Upper lobe of right lung (tissue), 1 donor: Measurements from ENCODE around the gene PPP1CB. TPM values are rescaled to one million over a fixed set of nuclear protein-coding genes. Genes with fewer than 3 reads are reported as not detected.

Source experiments
- ATAC-seq: fragments of 200-7000 bp; cut with Tn5 transposase; one replicate; pipeline ENCODE4 v1.9.1; 2020; ENCODE audit warnings: mild to moderate bottlenecking, moderate library complexity
- DNase-seq: peaks from one replicate; pipeline ENCODE4 v3.0.0-alpha.2; 2020
- H3K27ac ChIP-seq: fragments of 200-600 bp; one replicate; pipeline ENCODE4 v1.8.0; 2022
- H3K27me3 ChIP-seq: fragments of 200-600 bp; one replicate; pipeline ENCODE4 v1.8.0; 2022; ENCODE audit warnings: mild to moderate bottlenecking
- H3K36me3 ChIP-seq: fragments of 200-600 bp; one replicate; pipeline ENCODE4 v1.8.0; 2022
- H3K4me1 ChIP-seq: fragments of 200-600 bp; one replicate; pipeline ENCODE4 v1.8.0; 2022
- H3K4me3 ChIP-seq: fragments of 200-600 bp; one replicate; pipeline ENCODE4 v1.8.0; 2022; ENCODE audit warnings: mild to moderate bottlenecking
- H3K9me3 ChIP-seq: fragments of 200-600 bp; one replicate; pipeline ENCODE4 v1.8.0; 2022
- intact Hi-C: fragments of 100-400 bp; cut with DNase I; formaldehyde crosslinking; loops from one replicate; pipeline ENCODE4 v1.11.0; 2022
- total RNA-seq: library from RNA; stranded (reverse); fragmentation: NEBNext Ultra II Directional; extraction: Animal tissue kit (Norgen Biotek cat#: 25700); gene quantifications from one replicate; pipeline ENCODE4 v1.2.1, GENCODE V29; 2021
- TF ChIP-seq, protein P1 (sequence below): fragments of 200-600 bp; IDR thresholded peaks from one replicate; pipeline ENCODE4 v1.8.0; 2022; ENCODE audit warnings: antibody characterized with exemption
- donor health status: DM: no; HTN: yes; CAD: no; lungs with severe emphysema.

The PPP1CB gene
- total RNA-seq, 1 donor from 2014 or later: 256 TPM

DNA sequence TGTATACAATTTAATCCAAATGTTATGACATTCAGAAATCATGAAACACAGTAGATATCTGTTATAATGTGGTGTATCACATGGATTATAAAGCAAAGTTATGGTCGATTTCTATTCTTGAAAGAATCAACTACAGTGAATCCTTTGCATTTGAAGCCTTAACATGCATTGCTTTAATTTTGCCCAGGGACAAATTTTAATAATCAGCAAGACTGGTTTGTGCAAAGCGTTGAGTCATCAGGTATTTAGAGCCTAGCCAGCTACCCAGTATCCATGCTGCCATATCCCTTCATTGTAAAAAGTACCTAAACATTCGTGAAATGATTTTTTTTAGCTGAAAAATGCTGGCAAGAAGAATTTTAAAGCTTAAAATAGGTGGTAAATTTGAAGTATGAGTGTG, 50.1 kb downstream of the PPP1CB start:
- Histone ChIP-seq H3K27ac (no peak overlapping the region), H3K27me3 (no peaks in the 10 kb centered on the region), H3K36me3 (peaks cover 70% of the 10 kb centered on the region), H3K4me3 (no peak overlapping the region), H3K9me3 (no peaks in the 10 kb centered on the region), H3K4me1 (no peaks in the 10 kb centered on the region)
- intact Hi-C loops: no loop called here
- TF ChIP-seq, protein P1, sequence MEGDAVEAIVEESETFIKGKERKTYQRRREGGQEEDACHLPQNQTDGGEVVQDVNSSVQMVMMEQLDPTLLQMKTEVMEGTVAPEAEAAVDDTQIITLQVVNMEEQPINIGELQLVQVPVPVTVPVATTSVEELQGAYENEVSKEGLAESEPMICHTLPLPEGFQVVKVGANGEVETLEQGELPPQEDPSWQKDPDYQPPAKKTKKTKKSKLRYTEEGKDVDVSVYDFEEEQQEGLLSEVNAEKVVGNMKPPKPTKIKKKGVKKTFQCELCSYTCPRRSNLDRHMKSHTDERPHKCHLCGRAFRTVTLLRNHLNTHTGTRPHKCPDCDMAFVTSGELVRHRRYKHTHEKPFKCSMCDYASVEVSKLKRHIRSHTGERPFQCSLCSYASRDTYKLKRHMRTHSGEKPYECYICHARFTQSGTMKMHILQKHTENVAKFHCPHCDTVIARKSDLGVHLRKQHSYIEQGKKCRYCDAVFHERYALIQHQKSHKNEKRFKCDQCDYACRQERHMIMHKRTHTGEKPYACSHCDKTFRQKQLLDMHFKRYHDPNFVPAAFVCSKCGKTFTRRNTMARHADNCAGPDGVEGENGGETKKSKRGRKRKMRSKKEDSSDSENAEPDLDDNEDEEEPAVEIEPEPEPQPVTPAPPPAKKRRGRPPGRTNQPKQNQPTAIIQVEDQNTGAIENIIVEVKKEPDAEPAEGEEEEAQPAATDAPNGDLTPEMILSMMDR: no peak
- DNase-seq (no peak), ATAC-seq (no peak)

GRCh38 chr2:28802975-28803429, 51.4 kb downstream of the PPP1CB start:
- Histone ChIP-seq H3K4me3 (no peak overlapping the region), H3K27me3 (no peaks in the 10 kb centered on the region), H3K36me3 (peaks cover 70% of the 10 kb centered on the region), H3K4me1 (no peaks in the 10 kb centered on the region), H3K27ac (no peak overlapping the region), H3K9me3 (no peaks in the 10 kb centered on the region)
- intact Hi-C loops: no loop called here
- ATAC-seq (no peak), DNase-seq (no peak)
- TF ChIP-seq, protein P1: no peak

- H3K9me3 ChIP-seq: no peaks in the 10 kb centered on the region
- H3K4me3 ChIP-seq: peak overlapping the region; percentile 54
- DNase-seq: no peak
- intact Hi-C loops: no loop called here
- peaks cover 12% of the 10 kb centered on the region for H3K36me3 ChIP-seq
- H3K4me1 ChIP-seq: peaks cover 7% of the 10 kb centered on the region
- no peak overlapping the region for H3K27ac ChIP-seq
- TF ChIP-seq, protein P1: no peak
- no peak for ATAC-seq
- H3K27me3 ChIP-seq: no peaks in the 10 kb centered on the region
Observed at GRCh38 chr2:28809927-28810326, 58.3 kb downstream of the PPP1CB start.

- H3K36me3 ChIP-seq: peaks cover 5% of the 10 kb centered on the region
- ATAC-seq: peak; percentile 98
Observed at GRCh38 chr2:28810384-28811285, 59.0 kb downstream of the PPP1CB start, which contains the start of gene SPDYA. TSS of gene SPDYA (plus strand) at chr2:28810834. CDS start at chr2:28816015, 5,181 bp downstream.

GRCh38 chr2:28818053-28818452, 66.4 kb downstream of the PPP1CB start:
- intact Hi-C loops: no loop called here
- no peak for ATAC-seq
- Histone ChIP-seq H3K36me3 (no peaks in the 10 kb centered on the region), H3K4me3 (no peak overlapping the region), H3K4me1 (no peaks in the 10 kb centered on the region), H3K27me3 (no peaks in the 10 kb centered on the region), H3K27ac (no peak overlapping the region), H3K9me3 (no peaks in the 10 kb centered on the region)
- TF ChIP-seq, protein P1: no peak
- no peak for DNase-seq

More at GRCh38 chr2:28810384-28811285, 59.0 kb downstream of the PPP1CB start, which contains the start of gene SPDYA:
- Histone ChIP-seq H3K9me3 (no peaks in the 10 kb centered on the region), H3K27ac (no peak within 1 kb of the TSS), H3K4me1 (peaks cover 7% of the 10 kb centered on the region), H3K4me3 (peak within 1 kb of the TSS; percentile 54), H3K27me3 (no peaks in the 10 kb centered on the region)
- TF ChIP-seq, protein P1: no peak
- intact Hi-C loops: no loop called here
- peak; percentile 85 for DNase-seq
